H54 (cell line): ENCODE data around the gene RAB11B.
A peak's percentile ranks its signal among the peaks of the same experiment; 100 is the strongest.
"Not testable (repeated sequence)": the region's sequence is repeated elsewhere in the genome, so short reads cannot be mapped to it uniquely, and the experiment has no call there.

Experiments
- DNase-seq: peaks from one replicate; pipeline ENCODE4 v3.0.0; 2011; ENCODE audit warnings: low spot score, mixed read lengths; ENCODE audit not compliant: insufficient read length
- FAIRE-seq: peaks from 3 replicates; lab custom pipeline; 2011; peaks lifted over from hg19 to GRCh38; lab: Jason Lieb, UNC
- POLR2A ChIP-seq: IDR thresholded peaks from 2 replicates; pipeline ENCODE4 v1.6.1; 2011; ENCODE audit warnings: low read depth, mild to moderate bottlenecking, low read length

RAB11B gene

GRCh38 chr19:8389891-8390616 lies at the start of gene RAB11B:
Gene RAB11B (plus strand): TSS chr19:8390360. CDS start chr19:8390417, 57 bp downstream.
- TF ChIP-seq POLR2A: peak; percentile 55
- DNase-seq (peak; percentile 96), FAIRE-seq (peak; percentile 75)

- DNase-seq, FAIRE-seq: not testable (repeated sequence)
These were observed 48.7 kb upstream of the RAB11B start for GRCh38 chr19:8341504-8341903.

- no peak for DNase-seq
- FAIRE-seq: no peak
- TF ChIP-seq POLR2A: no peak
These were observed 47.9 kb upstream of the RAB11B start for GRCh38 chr19:8342316-8342683.

GRCh38 chr19:8342684-8343482 lies 47.3 kb upstream of the RAB11B start, which contains the start of gene KANK3:
Gene KANK3 (minus strand): TSS chr19:8343262. CDS start chr19:8337828, 5,434 bp downstream.
- FAIRE-seq: no peak

GRCh38 chr19:8343483-8343844 lies 46.7 kb upstream of the RAB11B start:
- DNase-seq (no peak), FAIRE-seq (no peak)
- TF ChIP-seq POLR2A: no peak

More at GRCh38 chr19:8342684-8343482, 47.3 kb upstream of the RAB11B start, which contains the start of gene KANK3:
- peak; percentile 98 for DNase-seq
- no peak for TF ChIP-seq POLR2A

- FAIRE-seq: not testable (repeated sequence)
These were observed 40.4 kb upstream of the RAB11B start for GRCh38 chr19:8349629-8350372.

GRCh38 chr19:8352134-8352827 lies 37.9 kb upstream of the RAB11B start:
- DNase-seq (no peak), FAIRE-seq (no peak)
- TF ChIP-seq POLR2A: no peak

More at GRCh38 chr19:8349629-8350372, 40.4 kb upstream of the RAB11B start:
- not testable (repeated sequence) for DNase-seq

GRCh38 chr19:8352845-8353244 lies 37.3 kb upstream of the RAB11B start:
- FAIRE-seq, DNase-seq: not testable (repeated sequence)

- peak; percentile 78 for DNase-seq
- FAIRE-seq: peak; percentile 96
- TF ChIP-seq POLR2A: no peak
These were observed 34.3 kb upstream of the RAB11B start for GRCh38 chr19:8355631-8356402.

GRCh38 chr19:8357007-8357521 lies 33.1 kb upstream of the RAB11B start:
- FAIRE-seq: no peak
- no peak for DNase-seq
- TF ChIP-seq POLR2A: no peak

- FAIRE-seq: no peak
- no peak for TF ChIP-seq POLR2A
- DNase-seq: no peak
These were observed 31.2 kb upstream of the RAB11B start for GRCh38 chr19:8358948-8359347.

GRCh38 chr19:8360196-8360595 lies 30.0 kb upstream of the RAB11B start:
- FAIRE-seq (no peak), DNase-seq (no peak)
- TF ChIP-seq POLR2A: no peak
